ENCODE results near the gene GPR55. TPM values are rescaled to one million over a fixed set of nuclear protein-coding genes. Genes with fewer than 3 reads are reported as not detected.

The GPR55 gene
- total RNA-seq, 1 experiment from 2014 or later, result 0.24 TPM

DNA sequence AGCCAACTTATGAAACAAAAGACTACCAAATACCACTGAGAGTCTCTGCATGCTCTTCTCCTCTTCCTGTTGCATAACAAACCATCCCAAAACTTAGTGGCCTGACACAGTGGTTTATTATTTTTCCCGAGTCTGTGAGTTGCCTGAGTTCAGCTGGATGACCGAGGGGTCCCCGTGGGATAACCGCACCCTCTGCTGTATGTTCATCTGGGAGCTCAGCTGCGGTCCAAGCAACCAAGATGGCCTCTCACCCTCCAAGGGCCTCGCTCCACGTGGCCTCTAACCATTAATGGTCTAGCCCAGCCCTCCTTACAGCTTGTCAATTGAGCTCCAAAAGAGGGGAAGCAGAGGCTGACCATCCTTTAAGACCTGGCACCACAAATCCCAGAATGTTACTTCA, 43.2 kb downstream of the GPR55 start:
- no peak for DNase-seq (ENCODE audit: low read depth)

DNA sequence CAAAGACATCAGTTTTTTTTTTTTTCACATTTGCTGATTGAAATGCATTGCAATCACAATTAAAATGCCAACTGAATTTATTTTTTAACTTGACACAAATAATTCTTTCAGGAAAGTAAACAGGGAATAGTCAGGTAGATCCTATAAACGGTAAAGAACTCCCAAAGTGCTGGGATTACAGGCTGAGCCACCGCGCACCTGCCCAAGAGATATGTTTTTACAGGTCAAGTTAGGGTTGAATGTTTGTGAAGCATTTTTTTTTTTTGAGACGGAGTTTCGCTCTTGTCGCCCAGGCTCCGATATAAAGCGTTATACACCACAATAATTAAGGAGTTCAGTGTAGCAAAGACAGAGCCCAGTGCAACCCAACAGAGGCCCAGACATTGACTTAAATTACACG, 45.2 kb downstream of the GPR55 start:
- DNase-seq (ENCODE audit: low read depth), result no peak

DNA sequence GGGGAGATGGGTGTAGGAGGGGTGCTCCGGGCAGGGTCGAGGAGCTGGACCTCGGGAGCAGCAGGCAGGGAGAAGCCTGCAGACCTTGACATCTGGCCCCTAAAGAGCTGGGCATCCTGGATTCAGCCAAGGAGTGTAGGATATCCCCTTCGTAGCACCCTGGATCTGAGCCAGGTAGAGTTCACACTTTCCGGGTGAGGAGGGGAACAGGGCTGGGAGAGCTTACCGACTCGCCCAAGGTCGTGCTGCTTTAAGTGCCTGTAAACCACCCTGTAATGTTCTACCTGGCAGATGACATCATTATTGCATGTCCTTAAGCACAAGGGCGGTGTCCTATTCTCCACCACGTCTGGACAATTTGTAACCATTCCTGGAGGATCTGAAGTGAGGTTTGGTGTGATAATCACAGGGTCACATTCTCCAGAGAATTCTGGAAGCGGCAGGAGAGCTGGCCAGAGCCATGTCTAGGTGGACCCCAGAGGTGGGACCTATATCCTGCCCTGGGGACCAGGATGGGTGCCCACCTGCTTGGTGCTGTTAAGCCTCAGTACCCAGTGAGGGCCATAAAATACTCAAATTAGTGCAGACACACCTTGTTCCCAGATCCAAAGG, 45.7 kb downstream of the GPR55 start:
- DNase-seq (ENCODE audit: low read depth), result no peak

DNA sequence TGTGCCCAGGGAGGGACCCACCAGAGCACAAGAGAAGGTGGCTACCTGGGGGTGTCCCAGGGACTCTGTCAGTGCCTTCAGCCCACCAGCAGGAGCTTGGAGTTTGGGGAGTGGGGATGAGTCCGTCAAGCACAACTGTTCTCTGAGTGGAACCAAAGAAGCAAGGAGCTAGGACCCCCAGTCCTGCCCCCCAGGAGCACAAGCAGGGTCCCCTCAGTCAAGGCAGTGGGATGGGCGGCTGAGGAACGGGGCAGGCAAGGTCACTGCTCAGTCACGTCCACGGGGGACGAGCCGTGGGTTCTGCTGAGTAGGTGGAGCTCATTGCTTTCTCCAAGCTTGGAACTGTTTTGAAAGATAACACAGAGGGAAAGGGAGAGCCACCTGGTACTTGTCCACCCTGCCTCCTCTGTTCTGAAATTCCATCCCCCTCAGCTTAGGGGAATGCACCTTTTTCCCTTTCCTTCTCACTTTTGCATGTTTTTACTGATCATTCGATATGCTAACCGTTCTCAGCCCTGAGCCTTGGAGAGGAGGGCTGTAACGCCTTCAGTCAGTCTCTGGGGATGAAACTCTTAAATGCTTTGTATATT, 46.3 kb downstream of the GPR55 start:
- DNase-seq (ENCODE audit: low read depth), result no peak

DNA sequence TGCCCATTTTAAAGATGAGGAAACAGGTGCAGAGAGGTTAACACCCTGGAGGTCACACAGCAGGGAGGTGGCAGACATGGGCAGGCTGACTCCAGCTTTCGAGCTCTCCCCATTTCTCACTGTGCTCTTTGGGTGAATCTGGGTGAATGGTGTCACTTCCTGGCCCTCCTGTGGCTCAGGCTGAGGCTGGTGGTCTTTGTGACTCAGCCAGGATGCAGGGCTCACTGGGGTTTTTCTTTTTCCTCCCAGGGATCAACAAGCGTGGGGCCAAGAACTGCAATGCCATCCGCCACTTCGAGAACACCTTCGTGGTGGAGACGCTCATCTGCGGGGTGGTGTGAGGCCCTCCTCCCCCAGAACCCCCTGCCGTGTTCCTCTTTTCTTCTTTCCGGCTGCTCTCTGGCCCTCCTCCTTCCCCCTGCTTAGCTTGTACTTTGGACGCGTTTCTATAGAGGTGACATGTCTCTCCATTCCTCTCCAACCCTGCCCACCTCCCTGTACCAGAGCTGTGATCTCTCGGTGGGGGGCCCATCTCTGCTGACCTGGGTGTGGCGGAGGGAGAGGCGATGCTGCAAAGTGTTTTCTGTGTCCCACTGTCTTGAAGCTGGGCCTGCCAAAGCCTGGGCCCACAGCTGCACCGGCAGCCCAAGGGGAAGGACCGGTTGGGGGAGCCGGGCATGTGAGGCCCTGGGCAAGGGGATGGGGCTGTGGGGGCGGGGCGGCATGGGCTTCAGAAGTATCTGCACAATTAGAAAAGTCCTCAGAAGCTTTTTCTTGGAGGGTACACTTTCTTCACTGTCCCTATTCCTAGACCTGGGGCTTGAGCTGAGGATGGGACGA, 47.1 kb downstream of the GPR55 start:
- DNase-seq (ENCODE audit: low read depth), result no peak

DNA sequence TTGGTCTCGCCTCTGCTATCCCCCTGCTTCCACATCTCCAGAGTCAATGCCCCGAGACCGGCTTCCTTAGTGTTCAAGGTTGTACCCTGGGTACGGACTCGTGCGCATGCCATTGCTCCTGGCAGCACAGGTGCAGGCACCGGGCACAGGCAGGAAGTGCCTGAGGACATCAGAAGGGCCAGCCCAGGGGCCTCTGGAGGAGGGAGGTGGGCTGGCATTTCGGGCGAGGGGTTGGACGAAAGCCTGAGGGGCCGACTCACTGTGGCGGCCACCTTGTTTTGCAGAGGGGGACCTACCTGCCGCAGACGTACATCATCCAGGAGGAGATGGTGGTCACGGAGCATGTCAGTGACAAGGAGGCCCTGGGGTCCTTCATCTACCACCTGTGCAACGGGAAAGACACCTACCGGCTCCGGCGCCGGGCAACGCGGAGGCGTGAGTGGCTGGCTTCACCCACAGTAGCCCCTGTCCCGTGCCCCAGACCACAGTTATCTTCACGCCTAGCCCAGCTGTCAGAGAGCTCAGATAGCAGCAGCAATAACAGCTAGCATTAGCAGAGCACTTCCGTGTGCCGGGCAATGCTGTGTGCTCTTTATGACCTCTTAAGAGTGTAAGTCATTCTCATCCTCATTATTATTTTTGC, 47.8 kb downstream of the GPR55 start:
- no peak for DNase-seq (ENCODE audit: low read depth)

DNA sequence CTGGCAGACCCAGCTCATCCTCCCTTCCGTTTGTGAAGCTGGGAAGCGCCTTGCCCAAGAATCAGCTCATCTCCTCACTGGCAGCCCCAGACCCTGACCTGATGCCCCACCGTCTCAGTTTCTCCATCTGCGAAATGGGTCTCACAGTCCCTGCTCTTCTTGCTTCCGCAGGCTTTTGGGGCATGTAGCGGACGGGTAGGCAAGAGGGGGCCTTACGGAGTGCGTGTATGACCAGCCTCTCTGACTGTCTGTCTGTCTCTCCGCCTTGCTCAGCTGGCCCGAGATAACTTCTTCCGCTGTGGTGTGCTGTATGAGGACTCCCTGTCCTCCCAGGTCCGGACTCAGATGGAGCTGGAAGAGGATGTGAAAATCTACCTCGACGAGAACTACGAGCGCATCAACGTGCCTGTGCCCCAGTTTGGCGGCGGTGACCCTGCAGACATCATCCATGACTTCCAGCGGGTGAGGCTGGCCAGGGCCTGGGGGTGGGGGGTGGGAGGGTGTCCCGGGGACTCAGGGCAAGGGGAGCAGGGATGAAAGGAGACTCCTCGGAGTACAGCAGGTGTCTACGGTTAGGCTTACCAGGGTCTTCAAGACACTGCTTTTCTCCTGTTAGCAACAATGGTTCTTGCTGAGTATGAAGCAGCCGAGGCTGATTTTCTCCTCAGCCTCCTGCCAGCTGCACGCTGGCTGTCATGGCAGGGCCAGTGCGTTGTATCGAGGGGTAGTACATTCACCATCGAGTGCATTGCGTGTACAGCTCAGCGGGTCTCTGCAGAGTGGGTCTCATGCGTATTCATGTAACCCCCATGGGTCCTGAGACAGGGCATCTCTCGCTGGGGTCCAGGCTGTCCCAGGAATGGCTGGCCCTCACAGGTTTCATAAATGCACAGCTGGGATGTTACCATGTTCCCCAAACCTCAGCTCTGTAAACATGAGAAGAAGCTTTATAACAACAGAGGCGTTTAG, 49.4 kb downstream of the GPR55 start:
- no peak for DNase-seq (ENCODE audit: low read depth)

DNA sequence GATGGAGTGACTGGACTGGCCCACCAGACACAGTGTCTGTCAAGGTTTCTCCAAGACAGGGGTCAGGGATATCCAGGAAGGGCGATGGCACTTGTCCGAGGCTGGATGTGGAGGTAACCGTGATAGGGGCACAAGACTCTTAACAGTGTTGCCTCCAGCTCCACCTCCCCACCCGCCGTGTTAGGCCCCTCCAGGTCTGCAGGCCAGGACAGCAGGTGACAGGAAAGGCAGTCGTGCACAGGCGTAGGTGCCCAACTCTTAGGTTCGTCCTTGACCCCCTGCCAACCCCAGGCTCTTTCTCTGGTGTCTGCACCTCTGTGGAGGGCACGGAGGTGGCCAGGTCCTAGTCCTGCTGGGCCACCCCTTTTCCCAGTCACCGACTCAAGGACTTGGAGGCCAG, 50.2 kb downstream of the GPR55 start:
- no peak for DNase-seq (ENCODE audit: low read depth)

DNA sequence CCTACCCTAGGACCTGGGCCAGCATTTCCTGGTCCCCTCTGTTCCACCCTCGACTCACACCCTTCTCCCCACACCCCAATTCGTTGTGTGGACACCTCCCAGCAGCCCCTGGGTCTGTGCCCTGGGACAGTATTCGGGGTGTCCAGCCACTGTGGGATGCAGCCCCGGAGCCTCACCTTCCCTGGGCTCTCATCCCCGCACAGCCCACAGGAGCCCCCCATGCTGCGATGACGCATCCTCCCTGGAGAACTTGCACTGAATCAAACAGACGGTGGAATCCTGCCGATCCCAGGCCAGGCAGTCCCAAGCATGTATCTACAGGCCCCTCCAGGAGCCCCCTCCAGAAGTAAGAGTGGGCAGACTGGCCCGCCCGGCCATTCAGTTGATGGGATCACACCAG, 50.6 kb downstream of the GPR55 start:
- DNase-seq (ENCODE audit: low read depth), result no peak

DNA sequence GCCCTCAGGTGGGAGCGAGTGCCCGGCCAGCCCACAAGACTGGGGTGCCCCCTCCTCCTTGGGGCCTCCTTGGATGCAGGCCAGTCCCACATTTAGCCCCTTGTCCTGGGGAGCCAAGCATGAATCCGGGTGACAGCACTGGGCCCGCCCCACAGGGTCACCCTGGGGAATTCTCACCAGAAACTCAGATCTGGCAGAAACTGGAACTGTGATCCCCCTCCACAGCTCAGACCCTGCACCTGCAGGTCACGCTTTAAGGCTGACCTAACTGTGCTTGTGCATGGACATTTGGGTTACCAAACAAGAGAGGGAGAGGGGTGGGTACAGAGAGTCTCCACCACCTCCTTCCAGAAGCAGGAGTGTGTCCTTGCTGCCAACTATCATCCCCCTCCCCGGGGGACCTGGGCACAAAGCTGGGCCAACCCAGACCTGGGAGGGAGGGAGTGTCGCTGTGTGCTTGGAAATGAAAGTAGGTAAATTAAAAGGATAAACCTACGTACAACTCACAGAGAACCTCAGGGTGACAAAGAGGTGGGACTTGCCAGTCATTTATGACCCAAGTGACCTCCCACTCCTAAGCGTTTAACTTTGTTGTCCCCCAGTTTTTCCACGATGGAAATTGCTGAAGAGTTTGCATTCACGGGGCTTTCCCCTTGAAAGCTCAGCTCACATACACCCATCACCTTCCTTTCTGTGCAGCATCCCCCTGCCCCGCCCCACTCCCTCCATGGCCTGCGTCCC, 51.2 kb downstream of the GPR55 start:
- no peak for DNase-seq (ENCODE audit: low read depth)

DNA sequence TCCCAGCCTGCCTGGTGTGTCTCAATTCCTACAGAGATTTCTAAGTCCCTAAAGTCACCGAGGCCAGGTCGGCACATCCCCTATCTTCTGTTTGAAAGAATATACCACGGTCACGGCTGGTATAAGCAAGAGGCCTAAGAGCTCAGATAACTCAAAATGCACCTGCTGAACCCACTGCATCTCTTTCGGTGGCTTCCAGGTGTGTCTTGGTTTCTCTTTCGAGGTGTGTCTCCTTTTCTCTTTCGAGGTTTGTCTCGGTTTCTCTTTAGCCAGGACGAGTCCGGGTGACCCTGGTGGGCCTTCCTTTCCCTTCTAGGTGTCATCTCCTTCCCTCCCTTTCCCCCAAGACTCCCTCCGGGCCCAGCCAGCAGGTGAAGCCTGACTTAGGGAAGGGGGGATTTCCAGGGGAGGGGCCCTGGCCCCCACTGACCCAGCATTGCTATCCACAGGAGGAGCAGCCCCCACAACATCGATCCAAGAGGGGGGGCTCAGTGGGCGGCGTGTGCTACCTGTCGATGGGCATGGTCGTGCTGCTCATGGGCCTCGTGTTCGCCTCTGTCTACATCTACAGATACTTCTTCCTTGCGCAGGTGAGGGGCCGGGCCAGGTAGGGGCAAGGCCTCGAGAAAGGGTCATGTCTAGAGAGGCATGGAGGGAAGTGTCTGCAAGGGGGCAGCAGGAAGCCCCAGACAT, 51.9 kb downstream of the GPR55 start:
- DNase-seq (ENCODE audit: low read depth), result no peak

DNA sequence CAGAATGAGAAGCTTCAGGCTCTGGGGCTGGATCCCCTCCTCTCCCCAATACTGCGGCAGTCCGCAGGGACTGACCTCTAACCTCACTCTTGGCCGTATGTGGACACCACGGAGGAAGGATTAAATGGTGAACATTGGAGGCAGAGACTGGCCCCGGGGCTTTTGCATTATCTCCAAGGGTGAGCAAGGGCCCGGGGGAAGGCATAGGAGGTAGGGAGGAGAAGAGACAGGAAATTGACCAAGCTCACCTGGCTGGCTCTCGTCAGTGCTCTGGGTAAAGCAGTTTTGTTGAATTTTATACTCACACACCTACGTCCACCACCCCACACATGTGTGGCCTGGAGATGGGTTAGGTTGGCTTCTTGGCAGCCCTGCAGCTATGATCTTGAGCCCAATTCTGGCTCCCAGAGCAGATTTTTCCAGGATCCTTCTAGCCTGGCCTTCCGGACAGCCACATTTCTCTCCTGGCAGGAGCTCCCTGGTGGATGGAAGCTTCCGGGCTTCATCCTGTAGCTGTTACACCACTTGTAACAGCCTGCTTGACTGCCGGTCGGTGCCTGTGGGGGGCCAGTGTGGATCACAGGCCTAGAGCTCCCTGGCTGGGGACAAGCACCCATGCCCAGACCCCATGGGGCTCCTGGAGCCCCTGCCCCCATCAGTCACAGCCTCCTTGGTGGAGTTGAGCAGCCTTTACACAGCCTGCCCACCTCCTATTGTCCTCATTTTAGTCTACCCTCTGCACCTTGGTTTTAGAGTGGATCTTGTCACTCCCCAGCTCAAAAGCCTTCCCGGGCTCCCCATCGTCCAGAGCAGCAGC, 52.7 kb downstream of the GPR55 start:
- DNase-seq (ENCODE audit: low read depth), result no peak

DNA sequence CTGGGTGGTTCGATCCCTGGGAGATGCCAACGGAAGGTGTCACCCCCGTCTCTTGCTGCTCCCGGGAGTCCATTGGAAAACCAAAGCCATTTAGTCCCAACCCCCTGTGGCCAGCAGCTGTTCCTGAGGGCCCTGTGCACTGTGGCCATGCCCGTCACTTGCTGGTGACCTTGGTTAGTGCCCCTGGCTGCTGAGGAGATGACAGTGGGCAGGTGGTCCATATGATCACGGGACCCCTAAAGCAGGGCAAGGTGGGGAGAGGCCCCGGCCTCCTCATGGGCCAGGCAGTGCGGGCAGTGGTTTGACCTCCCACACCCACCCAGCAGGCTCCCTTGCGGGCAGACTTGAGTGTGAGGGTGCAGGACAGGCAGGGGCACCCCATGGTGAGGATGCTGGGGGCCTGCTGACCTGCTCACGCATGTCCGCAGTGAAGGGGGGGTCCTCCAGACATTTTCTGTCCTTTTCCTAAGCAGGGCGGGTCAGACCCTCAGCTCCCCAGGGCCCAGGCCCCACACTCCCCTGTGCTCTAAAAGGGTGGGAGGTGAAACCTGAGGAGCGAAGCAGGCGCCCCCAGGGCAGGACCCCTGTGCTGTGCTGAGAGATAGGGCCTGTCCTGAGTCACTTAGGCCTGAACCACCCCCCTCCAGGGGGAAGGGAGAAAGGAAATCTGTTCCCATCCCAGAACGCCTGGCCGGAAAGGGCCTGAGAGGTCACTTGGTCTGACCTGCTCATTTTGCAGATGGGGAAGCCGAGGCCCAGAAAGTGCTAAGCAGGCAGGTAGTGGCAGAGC, 53.5 kb downstream of the GPR55 start:
- DNase-seq (ENCODE audit: low read depth), result no peak

DNA sequence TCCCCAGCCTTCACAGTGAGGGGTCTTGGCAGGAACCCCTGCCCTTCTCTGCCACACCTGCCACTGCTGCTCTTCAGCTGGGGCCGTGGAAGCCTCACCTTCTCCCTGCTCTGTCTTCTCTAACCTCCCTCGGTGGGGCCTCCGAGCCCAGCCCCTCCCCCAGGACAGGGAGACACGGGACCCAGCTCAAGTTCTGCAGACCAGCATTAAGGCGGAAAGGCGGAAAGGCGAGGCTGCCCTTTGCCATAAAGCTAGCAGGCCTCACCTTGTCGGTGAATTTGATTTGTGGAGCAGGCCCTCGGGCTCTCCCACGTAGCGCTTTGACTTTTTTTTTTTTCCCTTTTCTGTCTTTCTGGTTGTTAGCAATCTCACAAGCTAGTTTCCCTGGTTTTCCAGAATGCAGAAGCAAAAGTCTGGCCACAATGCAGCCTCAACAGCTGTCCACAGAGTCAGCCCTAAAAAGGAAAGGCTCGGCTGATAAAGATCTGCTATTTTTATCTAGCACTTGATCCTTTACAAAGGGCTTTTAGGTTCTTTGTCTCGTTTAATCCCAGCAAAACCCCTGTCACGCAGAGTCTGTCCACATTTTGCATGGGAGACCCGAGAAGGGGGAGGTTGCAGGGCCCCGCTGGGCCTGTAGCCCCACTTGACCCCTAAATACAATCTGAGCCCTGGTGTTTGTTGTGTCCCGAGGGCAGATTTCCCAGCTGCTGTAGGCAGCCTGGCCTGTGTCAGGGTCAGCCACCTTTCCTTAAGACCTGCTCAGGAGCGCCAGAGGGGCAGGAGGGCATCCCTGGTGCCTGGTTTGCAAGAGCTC, 54.3 kb downstream of the GPR55 start:
- peak; percentile 31 for DNase-seq (ENCODE audit: low read depth)

DNA sequence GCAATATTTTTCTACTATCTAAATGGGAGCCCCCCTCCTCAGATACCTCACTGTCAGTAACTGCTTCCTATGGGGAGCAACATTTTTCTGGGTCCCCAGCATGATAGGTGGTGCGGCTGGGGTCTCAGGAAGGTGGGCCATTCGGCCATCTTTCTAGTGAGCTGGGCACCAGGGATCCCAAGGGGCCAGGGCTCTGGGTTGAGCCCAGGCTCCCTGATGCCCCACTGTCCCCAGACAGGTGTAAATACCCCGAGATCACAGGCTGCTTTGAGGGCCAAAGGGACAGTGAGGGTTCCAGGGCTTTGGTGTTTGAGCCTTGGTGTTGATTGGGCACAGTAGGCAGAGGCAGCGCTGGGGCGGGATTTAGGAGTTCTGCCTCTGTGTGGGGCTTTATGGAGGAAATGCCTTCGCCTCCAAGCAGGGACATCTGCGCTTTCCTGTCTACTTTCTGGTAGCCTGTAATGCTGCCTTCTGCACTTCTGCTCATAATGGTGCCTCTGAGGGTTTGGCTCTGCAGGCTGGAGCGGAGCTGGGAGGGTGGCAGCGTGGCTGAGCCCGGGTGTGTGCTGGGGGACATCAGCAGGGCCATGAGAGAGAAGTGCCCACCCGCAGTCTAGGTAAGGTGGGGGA, 55.0 kb downstream of the GPR55 start:
- DNase-seq (ENCODE audit: low read depth), result no peak

DNA sequence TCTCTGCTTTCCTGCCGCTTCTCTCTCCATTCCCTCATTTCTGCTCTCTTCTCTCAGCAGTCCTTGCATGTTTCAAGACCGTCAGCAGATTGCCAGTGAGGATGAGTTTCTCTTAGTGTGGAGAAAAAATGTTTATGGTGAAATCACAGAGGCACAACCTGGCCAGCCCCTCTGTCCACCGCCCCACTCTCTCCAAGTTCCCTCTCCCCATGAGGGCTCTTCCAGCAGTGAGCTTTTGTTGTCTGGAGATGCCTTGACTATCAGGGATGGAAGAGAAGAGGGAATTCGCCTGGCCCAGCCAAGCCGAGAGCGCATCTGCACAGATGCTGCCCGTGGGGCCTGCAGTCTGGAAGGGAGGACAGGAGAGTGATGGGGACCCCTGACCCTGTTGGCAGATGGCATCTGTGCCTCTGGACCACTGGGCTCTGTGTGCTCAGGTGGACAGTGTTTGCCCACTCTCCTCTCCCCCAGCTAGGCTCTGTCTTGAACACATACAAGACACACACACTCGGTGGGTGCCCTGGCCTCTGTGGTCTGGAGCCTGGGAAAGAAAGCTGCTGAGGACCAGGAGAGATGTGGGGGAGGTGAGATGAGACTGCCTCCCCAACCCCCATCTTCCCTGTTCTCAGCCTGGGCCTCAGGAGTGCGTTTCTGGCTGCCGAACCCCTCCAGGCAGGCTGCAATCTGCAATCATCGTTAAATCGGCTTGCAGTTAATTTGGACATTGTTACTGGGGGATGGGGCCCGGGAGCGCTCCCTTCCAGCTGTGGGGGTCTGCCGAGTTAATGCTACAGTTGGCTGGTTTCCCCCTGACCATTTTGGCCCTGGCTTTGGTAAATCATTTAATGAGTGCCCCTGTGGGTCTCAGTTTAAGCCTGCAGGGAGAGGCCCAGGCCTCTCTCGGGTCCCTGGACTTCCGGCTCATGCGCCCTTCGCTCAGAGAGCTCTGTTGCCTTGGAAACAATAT, 55.8 kb downstream of the GPR55 start:
- DNase-seq (ENCODE audit: low read depth), result no peak
